Dermis lymphatic vessel endothelial cell (primary cell): ENCODE data around the gene CDC14A. TPM values are rescaled to one million over a fixed set of nuclear protein-coding genes. Genes with fewer than 3 reads are reported as not detected.

Source experiments
- total RNA-seq: library from RNA; depleted of rRNA; stranded (reverse); fragments of >200 nt; gene quantifications from 2 replicates; pipeline ENCODE4 v1.2.1, GENCODE V29; 2014

The CDC14A gene
- 7.6 and 9.0 TPM in 2 replicates for total RNA-seq

DNA sequence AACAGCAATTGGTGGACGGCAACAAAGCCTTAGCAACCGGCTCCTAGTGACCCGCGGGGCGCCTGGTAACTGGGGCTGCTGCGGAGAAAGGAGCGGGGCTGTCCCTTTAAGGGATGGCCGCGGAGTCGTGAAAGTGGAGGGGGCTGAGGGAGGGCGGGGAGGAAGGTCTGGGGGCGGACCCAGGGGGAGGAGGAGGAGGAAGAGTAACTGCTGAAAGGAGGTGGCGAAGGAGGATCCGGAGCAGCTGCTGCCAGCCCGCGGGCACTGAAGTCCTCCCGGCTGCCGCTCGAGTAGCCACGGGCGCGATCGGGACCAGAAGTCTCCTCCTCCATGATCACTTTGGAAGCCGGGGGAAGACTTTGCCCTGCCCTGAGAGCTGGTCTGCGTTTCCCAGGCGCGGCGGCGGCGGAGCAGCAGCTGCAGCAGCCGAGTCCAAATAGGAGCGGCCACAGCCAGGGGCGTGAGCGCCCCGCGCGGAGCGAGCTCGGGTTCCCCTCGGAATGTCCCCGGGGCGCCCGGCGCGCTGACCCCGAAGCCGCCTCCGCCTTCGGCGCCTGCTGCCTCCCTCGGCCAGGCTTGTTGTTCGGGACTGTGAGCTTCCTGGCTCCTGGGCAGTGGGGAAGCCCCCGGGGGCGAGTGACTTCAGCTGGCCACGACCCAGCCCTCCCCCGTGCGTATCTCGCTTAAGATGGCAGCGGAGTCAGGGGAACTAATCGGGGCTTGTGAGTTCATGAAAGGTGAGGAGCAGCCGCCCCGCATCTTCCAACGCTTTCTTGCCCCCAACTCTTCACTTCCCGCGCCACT is at the start of gene CDC14A:
TSS of gene CDC14A (plus strand) at position 240 of the 804 bp plus-strand sequence. CDS start at position 689, 449 bp downstream.

Other genes with a start within 250 kb of the CDC14A start
- gene SASS6, start 219.6 kb upstream of the CDC14A start, total RNA-seq = 0.98 and 1.0 TPM in 2 replicates
- gene TRMT13, start 219.3 kb upstream of the CDC14A start, total RNA-seq = 7.4 and 12.1 TPM in 2 replicates
- 0.34 and 0.43 TPM in 2 replicates for gene LRRC39, start 174.2 kb upstream of the CDC14A start, total RNA-seq
- gene DBT, start 102.7 kb upstream of the CDC14A start, total RNA-seq = 5.7 and 5.9 TPM in 2 replicates
- gene RTCA, start 86.3 kb upstream of the CDC14A start, total RNA-seq = 37.4 and 39.3 TPM in 2 replicates
- not detected in 2 replicates for gene GPR88, start 185.6 kb downstream of the CDC14A start, total RNA-seq